Eye (tissue), 1 donor: ENCODE measurements around the gene PLSCR2.
"Not testable (repeated sequence)": the region's sequence is repeated elsewhere in the genome, so short reads cannot be mapped to it uniquely, and the experiment has no call there.

Source experiments
- DNase-seq: peaks from one replicate; pipeline ENCODE4 v3.0.0-alpha.2; 2015

PLSCR2 gene

DNA sequence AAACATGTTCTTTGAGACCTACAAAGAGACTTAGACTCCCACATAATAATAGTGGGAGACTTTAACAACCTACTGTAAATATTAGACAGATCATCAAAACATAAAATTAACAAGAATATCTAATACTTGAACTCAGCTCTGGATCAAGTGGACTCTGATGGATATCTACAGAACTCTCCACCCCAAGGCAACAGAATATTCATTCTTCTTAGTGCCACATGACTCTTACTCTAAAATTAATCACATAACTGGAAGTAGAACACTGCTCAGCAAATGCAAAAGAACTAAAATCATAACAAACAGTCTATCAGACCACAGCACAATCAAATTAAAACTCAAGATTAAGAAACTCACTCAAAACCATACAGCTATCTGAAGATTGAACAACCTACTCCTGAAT lies 15.9 kb upstream of the PLSCR2 start:
- no peak for DNase-seq

- no peak for DNase-seq
These were observed 6.9 kb upstream of the PLSCR2 start for GRCh38 chr3:146476094-146476740.

DNA sequence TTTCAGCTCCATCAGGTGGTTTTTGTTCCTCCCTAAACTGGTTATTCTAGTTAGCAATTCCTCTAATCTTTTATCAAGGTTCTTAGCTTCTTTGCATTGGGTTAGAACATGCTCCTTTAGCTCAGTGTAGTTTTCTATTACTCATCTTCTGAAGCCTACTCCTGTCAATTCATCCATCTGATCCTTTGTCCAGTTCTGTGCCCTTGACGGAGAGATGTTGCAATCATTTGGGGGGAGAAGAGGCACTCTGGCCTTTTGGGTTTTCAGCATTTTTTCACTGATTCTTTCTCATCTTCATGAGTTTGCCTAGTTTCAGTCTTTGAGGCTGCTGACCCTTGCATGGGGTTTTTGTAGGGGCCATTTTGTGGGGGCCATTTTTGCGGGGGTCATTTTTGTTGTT lies 5.6 kb upstream of the PLSCR2 start:
- DNase-seq: not testable (repeated sequence)

DNA sequence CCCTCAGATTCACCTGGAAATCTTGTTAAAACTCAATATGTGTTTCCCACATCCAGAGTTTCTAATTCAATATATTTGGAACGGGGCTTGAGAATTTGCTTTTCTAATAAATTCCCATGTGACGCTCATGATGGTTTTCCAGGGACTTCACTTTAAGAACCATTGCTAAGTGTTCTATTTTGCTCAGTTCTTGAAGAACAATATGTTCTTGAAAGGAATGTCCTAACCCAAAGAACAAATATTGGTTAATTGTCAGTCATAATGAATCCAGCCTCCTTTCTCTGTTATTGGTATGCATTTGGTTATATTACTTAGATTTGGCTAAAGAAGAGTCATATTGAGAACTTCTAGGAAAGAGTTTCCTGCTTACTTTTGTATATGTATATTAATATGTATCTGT lies 4.4 kb upstream of the PLSCR2 start:
- DNase-seq: no peak

DNA sequence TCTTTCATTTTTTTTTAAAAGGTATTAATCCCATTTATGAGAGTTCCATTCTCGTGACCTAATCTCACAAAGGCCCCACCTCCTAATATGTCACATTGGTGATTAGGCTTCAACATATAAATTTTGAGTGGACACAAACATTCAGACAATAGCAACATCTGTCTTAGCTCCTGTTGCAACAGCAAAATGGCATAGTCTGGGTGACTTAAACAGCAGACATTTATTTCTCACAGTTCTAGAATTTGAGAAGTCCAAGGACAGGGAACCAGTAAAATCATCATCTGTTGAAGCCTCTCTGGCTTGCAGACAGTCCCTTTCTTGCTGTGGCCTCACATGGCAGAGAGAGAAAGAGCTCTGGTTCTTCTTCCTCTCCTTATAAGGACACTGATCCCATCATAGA lies 3.2 kb upstream of the PLSCR2 start:
- no peak for DNase-seq

- no peak for DNase-seq
These were observed 1.7 kb upstream of the PLSCR2 start for GRCh38 chr3:146471012-146471411.

GRCh38 chr3:146470425-146470990 lies 1.1 kb upstream of the PLSCR2 start:
- DNase-seq: no peak

- peak; percentile 30 for DNase-seq
These were observed 651 bp downstream of the PLSCR2 start for GRCh38 chr3:146468671-146469149.

DNA sequence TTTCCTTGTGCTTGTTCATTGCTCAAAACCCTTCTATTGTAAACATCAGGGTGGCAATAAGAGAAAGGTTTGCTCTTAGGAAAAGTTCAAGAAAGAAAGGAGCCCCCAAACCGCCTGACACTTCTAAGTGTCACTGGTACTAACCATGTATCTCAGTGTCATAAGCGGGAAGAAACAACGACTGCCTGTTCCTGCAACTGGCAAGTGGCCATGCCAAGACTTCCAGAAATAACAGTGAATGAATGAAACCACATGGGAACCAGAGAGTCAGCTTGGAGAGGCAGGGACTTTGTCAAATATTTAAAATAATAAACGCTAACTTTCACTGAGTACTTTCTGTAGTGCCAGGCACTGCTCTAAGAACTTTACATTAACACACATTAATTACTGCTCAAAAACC lies 1.1 kb downstream of the PLSCR2 start:
- DNase-seq: peak; percentile 52

DNA sequence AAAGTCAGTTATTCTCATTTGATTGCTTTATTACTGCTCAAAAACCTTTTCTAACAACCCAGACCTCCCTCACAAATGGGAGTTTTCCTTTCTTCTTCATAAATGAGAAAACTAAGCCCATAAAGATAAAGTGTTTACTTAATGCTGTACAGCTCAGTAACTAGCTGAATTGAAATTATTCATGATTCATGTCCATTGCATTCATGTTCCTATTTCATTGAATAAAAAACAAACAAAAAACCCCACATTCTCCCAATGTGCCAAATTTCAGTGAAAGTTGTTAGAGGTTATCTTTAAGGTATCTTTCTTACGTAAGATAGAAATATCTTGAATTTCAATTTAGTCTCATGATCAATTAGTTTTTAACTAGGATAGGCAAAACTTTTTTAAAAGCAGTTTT lies 2.8 kb downstream of the PLSCR2 start:
- DNase-seq: no peak

DNA sequence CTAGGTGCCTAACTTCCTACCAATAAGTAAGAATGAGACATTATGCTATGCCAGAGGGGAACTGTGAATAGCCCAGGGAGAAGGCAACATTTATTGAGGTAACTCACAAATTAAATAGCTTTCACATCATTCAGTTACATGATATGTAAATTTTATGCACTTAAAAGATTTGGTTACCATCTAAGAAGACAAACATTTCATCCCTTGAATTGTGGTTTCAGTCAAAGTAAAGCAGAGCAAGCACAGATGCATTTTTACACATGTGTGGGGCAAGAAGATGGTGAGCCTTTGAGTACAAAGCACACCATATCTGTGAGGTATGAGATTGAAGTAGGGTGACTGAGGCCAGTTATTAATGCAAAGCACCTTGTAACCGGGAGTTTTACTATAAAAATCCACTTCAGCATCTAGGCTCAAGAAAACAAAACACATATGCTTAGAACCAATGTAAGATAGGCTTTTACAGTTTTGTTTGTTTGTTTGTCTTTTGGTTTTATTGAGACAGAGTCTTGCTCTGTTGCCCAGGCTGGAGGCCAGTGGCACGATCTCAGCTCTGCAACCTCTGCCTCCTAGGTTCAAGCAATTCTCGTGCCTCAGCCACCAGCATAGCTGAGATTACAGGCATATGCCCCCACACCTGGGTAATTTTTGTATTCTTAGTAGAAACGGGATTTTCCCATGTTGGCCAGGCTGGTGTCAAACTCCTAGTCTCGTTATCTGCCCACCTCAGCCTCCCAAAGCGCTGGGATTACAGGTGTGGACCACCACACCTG lies 3.5 kb downstream of the PLSCR2 start:
- no peak for DNase-seq

- no peak for DNase-seq
These were observed 4.6 kb downstream of the PLSCR2 start for GRCh38 chr3:146464783-146465182.

DNA sequence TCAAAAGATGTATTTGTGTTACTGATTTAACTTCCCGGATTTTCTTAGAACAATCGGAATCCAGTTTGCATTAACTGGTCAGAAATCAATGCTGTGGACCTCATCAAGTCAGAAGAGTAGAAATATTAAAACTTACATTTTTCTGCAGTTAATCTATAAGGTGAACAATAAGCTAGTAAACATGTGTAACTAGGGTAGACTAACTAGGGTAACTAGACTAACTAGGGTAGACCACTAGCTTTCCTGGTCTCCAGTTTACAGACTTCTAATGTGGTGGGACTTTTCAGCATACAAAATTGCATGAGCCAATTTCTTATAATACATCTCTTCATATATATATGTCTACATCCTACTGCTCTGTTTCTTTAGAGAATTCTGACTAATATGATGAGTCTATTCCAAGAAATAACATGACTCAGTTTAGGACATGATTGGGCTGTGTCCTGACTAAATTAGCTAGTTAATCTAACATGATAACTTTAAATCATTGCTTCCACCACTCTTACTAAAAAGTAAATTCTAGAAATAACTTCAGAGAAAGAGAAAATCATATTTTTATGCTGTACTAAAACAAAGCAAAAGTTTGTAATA lies 5.3 kb downstream of the PLSCR2 start:
- no peak for DNase-seq

DNA sequence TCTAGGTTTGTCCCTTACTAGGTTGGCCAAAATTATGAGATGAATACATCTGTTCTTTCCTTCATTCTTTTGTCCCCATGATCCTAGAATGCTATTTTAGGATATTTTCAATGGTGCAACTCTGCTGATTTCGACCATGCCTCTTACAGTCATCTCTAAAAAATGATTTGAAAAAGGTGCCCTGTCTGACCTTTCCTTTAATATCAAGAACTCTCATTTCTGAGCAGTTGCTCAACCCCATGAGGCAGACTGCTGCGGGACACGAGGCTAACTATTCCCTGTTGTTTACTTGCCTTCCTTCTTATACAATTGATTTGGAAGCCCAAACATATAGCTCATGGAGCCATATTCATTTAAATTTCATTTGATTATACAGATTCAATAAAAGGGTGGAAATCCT lies 14.6 kb downstream of the PLSCR2 start:
- DNase-seq: no peak

DNA sequence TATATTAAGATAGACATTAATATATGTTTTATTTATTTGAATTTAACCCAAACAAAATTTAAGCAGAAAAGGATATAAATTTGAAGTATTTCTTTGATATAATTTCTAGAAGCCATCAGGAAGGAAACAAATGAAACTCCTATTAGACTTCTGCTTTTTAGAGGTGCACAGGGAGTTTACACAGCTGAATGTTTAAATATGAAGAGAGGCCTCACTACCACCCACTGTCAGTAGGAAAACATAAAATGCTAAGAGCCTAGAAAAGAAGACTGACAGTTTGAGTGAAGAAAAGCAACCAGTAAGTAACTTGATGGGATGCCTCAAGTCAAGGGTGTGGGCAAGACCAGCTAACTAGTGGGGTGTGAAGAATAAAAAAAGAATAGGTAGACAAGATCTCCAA lies 19.7 kb downstream of the PLSCR2 start:
- no peak for DNase-seq

GRCh38 chr3:146449076-146449475 lies 20.3 kb downstream of the PLSCR2 start:
- DNase-seq: peak; percentile 18

GRCh38 chr3:146446026-146446425 lies 23.3 kb downstream of the PLSCR2 start:
- DNase-seq: no peak

GRCh38 chr3:146440310-146440709 lies 29.1 kb downstream of the PLSCR2 start:
- DNase-seq: not testable (repeated sequence)

DNA sequence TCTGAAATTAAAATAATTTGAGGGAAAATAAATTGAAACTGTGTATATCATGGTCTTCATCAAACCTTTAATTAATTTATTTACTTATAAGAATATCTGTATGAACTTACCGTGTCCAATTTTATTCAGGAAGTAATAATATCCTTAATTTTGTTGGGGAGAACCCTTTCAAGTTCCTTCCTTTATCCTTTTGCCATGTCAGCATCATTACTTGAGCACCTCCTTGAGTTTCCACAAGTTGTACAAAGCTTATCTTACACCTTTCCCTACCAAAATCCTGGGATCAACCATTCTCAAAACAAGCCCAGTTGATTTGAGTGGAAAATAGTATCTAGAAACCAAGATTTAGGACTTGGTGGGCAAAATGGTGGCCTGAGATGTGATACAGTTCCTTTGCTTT lies 37.3 kb downstream of the PLSCR2 start:
- no peak for DNase-seq

- no peak for DNase-seq
These were observed 38.1 kb downstream of the PLSCR2 start for GRCh38 chr3:146431240-146431639.

DNA sequence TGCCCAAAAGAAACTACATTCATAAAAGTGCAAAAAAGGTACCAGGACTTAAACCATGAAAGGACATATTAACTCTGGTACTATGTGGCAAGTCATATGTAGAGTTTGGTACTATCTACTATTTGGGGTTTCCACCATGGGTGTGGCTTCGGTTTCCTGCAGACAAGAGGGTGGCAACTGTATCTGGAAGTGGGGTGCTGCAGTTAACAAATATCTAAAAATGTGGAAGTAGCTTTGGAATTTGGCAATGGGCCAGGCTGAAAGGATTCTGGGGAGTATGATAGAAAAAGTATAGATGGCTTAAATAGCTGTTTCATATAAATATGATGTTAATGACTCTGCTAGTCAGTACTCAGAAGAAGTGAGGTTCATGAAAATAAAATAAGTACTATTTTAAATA lies 44.0 kb downstream of the PLSCR2 start:
- DNase-seq: no peak

DNA sequence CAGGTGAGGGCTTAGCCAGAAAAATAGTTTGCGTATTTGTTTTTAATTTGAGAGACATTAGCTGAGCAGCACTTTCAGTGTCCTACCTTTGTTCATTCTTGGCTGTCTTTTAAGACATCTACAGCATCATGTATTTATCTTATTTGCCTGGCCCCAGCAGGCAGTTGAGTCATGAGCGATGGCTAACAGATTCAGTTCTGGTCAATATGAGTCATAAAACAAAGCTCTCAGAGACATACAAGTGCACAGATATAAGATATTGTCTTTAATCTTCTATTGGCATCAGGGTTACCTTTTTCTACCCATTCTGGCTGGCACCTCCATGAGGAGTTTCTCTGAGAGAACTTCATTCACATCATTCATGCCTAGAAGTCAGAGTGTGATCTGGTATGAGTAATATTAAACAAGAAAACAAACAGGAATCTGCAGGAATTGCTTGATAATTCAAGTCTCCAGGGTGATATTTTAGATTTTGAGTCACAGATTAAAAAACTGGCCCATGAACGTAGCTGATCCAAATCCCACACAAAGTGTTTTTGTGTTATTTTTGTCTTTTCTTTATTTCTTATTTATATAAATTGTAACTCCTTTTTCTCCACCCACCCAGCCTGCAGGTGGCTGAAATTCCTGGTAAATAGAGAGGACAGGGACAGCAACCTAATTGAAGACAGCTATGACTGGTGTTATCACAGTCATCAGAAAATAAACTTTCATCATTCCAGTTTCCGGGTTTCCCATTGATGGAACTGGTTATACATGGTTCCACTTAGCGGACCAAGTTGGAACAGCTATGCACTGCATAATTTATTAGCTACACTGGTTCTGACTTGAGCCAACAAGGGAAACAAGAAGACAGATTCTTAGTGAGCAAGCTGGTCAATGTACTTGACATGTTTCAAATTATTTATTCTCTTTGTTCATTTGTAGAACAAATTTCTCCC lies 47.3 kb downstream of the PLSCR2 start:
- DNase-seq: no peak

GRCh38 chr3:146416366-146416765 lies 53.0 kb downstream of the PLSCR2 start:
- DNase-seq: no peak
